Immature natural killer cell (primary cell): Measurements from ENCODE around the gene FARS2. TPM values are rescaled to one million over a fixed set of nuclear protein-coding genes. Genes with fewer than 3 reads are reported as not detected.
"Not testable (repeated sequence)": the region's sequence is repeated elsewhere in the genome, so short reads cannot be mapped to it uniquely, and the experiment has no call there.

Source experiments
- DNase-seq, 3 donors: peaks; one replicate each; pipeline ENCODE4 v3.0.0; 2022; ENCODE audit warnings: mixed read lengths in 1 of 3
- H3K27ac Mint-ChIP-seq, 6 donors: one replicate each; pipeline ENCODE4 v1.8.0; 2020; ENCODE audit warnings: mixed read lengths in 6 of 6, mild to moderate bottlenecking in 5 of 6, inconsistent platforms in 4 of 6, moderate library complexity in 3 of 6
- H3K27me3 Mint-ChIP-seq, 3 donors: one replicate each; pipeline ENCODE4 v1.8.0; 2020 to 2021; ENCODE audit warnings: low read depth in 3 of 3, mild to moderate bottlenecking in 3 of 3, mixed read lengths in 3 of 3, moderate library complexity in 3 of 3, inconsistent platforms in 1 of 3
- H3K36me3 Mint-ChIP-seq, 3 donors: one replicate each; pipeline ENCODE4 v1.8.0; 2020; ENCODE audit warnings: mixed read lengths in 3 of 3, inconsistent platforms in 2 of 3, mild to moderate bottlenecking in 2 of 3
- H3K4me1 Mint-ChIP-seq, 2 donors: one replicate each; pipeline ENCODE4 v1.8.0; 2020; ENCODE audit warnings: inconsistent platforms in 2 of 2, mild to moderate bottlenecking in 2 of 2, mixed read lengths in 2 of 2, moderate library complexity in 1 of 2
- H3K4me3 Mint-ChIP-seq, 5 donors: one replicate each; pipeline ENCODE4 v1.8.0; 2020; ENCODE audit warnings: mild to moderate bottlenecking in 5 of 5, mixed read lengths in 5 of 5, inconsistent platforms in 3 of 5, moderate library complexity in 3 of 5
- H3K9me3 Mint-ChIP-seq, 6 donors: one replicate each; pipeline ENCODE4 v1.8.0; 2020; ENCODE audit warnings: mild to moderate bottlenecking in 6 of 6, mixed read lengths in 6 of 6, inconsistent platforms in 4 of 6, moderate library complexity in 3 of 6
- polyA plus RNA-seq, 3 donors: library from polyadenylated mRNA; unstranded; fragments of 300-500 nt; fragmentation: Illumina TruSeq; gene quantifications; one replicate each; pipeline ENCODE4 v1.2.3, GENCODE V29; 2021

The FARS2 gene
- polyA plus RNA-seq, 3 donors from 2014 or later: 30.5 to 41.0 (median 40.2) TPM

GRCh38 chr6:5556011-5556410 lies 294.7 kb downstream of the FARS2 start:
- DNase-seq: no peak
- Mint-ChIP-seq H3K9me3 (no peaks in the 10 kb centered on the region), H3K4me1 (no peaks in the 10 kb centered on the region), H3K27ac (no peak overlapping the region), H3K27me3 (no peaks in the 10 kb centered on the region), H3K4me3 (no peak overlapping the region), H3K36me3 (peaks cover 4 to 13% (median 9%) of the 10 kb centered on the region in 3 donors)

GRCh38 chr6:5557506-5557905 lies 296.2 kb downstream of the FARS2 start:
- Mint-ChIP-seq H3K4me1 (no peaks in the 10 kb centered on the region), H3K4me3 (no peak overlapping the region), H3K9me3 (peaks cover 0 to 2% (median 0%) of the 10 kb centered on the region in 6 donors), H3K27me3 (no peaks in the 10 kb centered on the region), H3K36me3 (peaks cover 0 to 9% (median 6%) of the 10 kb centered on the region in 3 donors), H3K27ac (no peak overlapping the region)
- DNase-seq: no peak

GRCh38 chr6:5559651-5560050 lies 298.3 kb downstream of the FARS2 start:
- DNase-seq: no peak
- no peak overlapping the region for H3K4me3 Mint-ChIP-seq
- H3K36me3 Mint-ChIP-seq: peaks cover 4 to 9% (median 6%) of the 10 kb centered on the region in 3 donors
- peaks cover 0 to 2% (median 0%) of the 10 kb centered on the region in 6 donors for H3K9me3 Mint-ChIP-seq
- no peak overlapping the region for H3K27ac Mint-ChIP-seq
- H3K4me1 Mint-ChIP-seq: peaks cover 0 to under 1% of the 10 kb centered on the region in 2 donors
- peaks cover 0 to 2% (median 0%) of the 10 kb centered on the region in 3 donors for H3K27me3 Mint-ChIP-seq

- H3K36me3 Mint-ChIP-seq: peaks cover 2 to 6% (median 4%) of the 10 kb centered on the region in 3 donors
- peaks cover 0 to 2% (median 0%) of the 10 kb centered on the region in 6 donors for H3K9me3 Mint-ChIP-seq
- no peak for DNase-seq
- peaks cover 7 to 16% of the 10 kb centered on the region in 2 donors for H3K4me1 Mint-ChIP-seq
- H3K27ac Mint-ChIP-seq: no peak overlapping the region
- H3K27me3 Mint-ChIP-seq: peaks cover 0 to 2% (median 0%) of the 10 kb centered on the region in 3 donors
- no peak overlapping the region for H3K4me3 Mint-ChIP-seq
These were observed 301.0 kb downstream of the FARS2 start for GRCh38 chr6:5562277-5562676.

GRCh38 chr6:5563086-5563485 lies 301.8 kb downstream of the FARS2 start:
- H3K4me3 Mint-ChIP-seq: no peak overlapping the region
- peaks cover 0 to 2% (median 0%) of the 10 kb centered on the region in 6 donors for H3K9me3 Mint-ChIP-seq
- H3K4me1 Mint-ChIP-seq: peaks cover 15 to 24% of the 10 kb centered on the region in 2 donors
- peaks cover 0 to 6% (median 4%) of the 10 kb centered on the region in 3 donors for H3K36me3 Mint-ChIP-seq
- no peak for DNase-seq
- H3K27ac Mint-ChIP-seq: no peak overlapping the region
- peaks cover 0 to 2% (median 0%) of the 10 kb centered on the region in 3 donors for H3K27me3 Mint-ChIP-seq

- peaks cover 27 to 41% of the 10 kb centered on the region in 2 donors for H3K4me1 Mint-ChIP-seq
- H3K27ac Mint-ChIP-seq, H3K36me3 Mint-ChIP-seq: not testable (repeated sequence)
These were observed 303.4 kb downstream of the FARS2 start for GRCh38 chr6:5564746-5565145.

GRCh38 chr6:5565971-5566370 lies 304.7 kb downstream of the FARS2 start:
- H3K27ac Mint-ChIP-seq: no peak overlapping the region
- peaks cover 0 to 2% (median 0%) of the 10 kb centered on the region in 6 donors for H3K9me3 Mint-ChIP-seq
- H3K36me3 Mint-ChIP-seq: peaks cover 4 to 7% (median 4%) of the 10 kb centered on the region in 3 donors
- peaks cover 0 to 2% (median 1%) of the 10 kb centered on the region in 3 donors for H3K27me3 Mint-ChIP-seq
- H3K4me1 Mint-ChIP-seq: peaks cover 34 to 52% of the 10 kb centered on the region in 2 donors
- DNase-seq: no peak
- H3K4me3 Mint-ChIP-seq: no peak overlapping the region

More at GRCh38 chr6:5564746-5565145, 303.4 kb downstream of the FARS2 start:
- not testable (repeated sequence) for DNase-seq, H3K4me3 Mint-ChIP-seq, H3K27me3 Mint-ChIP-seq, H3K9me3 Mint-ChIP-seq

- Mint-ChIP-seq H3K27me3 (peaks cover 0 to 4% (median 1%) of the 10 kb centered on the region in 3 donors), H3K27ac (no peak overlapping the region), H3K36me3 (peaks cover 4 to 11% (median 4%) of the 10 kb centered on the region in 3 donors), H3K9me3 (no peaks in the 10 kb centered on the region), H3K4me3 (no peak overlapping the region), H3K4me1 (peaks cover 34 to 52% of the 10 kb centered on the region in 2 donors)
- no peak for DNase-seq
These were observed 305.4 kb downstream of the FARS2 start for GRCh38 chr6:5566718-5567117.

- Mint-ChIP-seq H3K27ac (peak overlapping the region in 1 of 6 donors; percentile 50), H3K27me3 (peaks cover 0 to 5% (median 1%) of the 10 kb centered on the region in 3 donors), H3K4me1 (peaks cover 34 to 52% of the 10 kb centered on the region in 2 donors), H3K4me3 (peak overlapping the region in 1 of 5 donors; percentile 36), H3K9me3 (no peaks in the 10 kb centered on the region), H3K36me3 (peaks cover 4 to 15% (median 4%) of the 10 kb centered on the region in 3 donors)
- DNase-seq: peak; percentile 6 to 17 (median 14)
These were observed 306.0 kb downstream of the FARS2 start for GRCh38 chr6:5567352-5567751.

- peaks cover 0 to 5% (median 1%) of the 10 kb centered on the region in 3 donors for H3K27me3 Mint-ChIP-seq
- DNase-seq: no peak
- H3K36me3 Mint-ChIP-seq: peaks cover 4 to 20% (median 8%) of the 10 kb centered on the region in 3 donors
- H3K4me1 Mint-ChIP-seq: peaks cover 34 to 52% of the 10 kb centered on the region in 2 donors
- H3K4me3 Mint-ChIP-seq: no peak overlapping the region
- peak overlapping the region in 2 of 6 donors; percentile 12 to 50 for H3K27ac Mint-ChIP-seq
- no peaks in the 10 kb centered on the region for H3K9me3 Mint-ChIP-seq
These were observed 306.6 kb downstream of the FARS2 start for GRCh38 chr6:5567890-5568289.

GRCh38 chr6:5569491-5569890 lies 308.2 kb downstream of the FARS2 start:
- Mint-ChIP-seq H3K36me3 (peaks cover 4 to 30% (median 6%) of the 10 kb centered on the region in 3 donors), H3K27ac (peak overlapping the region in 2 of 6 donors; percentile 6 to 8), H3K4me1 (peaks cover 34 to 52% of the 10 kb centered on the region in 2 donors), H3K9me3 (no peaks in the 10 kb centered on the region), H3K27me3 (peaks cover 0 to 4% (median 1%) of the 10 kb centered on the region in 3 donors), H3K4me3 (no peak overlapping the region)
- no peak for DNase-seq

GRCh38 chr6:5570641-5571040 lies 309.3 kb downstream of the FARS2 start:
- no peaks in the 10 kb centered on the region for H3K9me3 Mint-ChIP-seq
- no peak overlapping the region for H3K4me3 Mint-ChIP-seq
- peaks cover 4 to 33% (median 6%) of the 10 kb centered on the region in 3 donors for H3K36me3 Mint-ChIP-seq
- H3K27me3 Mint-ChIP-seq: peaks cover 0 to 4% (median 1%) of the 10 kb centered on the region in 3 donors
- H3K27ac Mint-ChIP-seq: no peak overlapping the region
- H3K4me1 Mint-ChIP-seq: peaks cover 32 to 47% of the 10 kb centered on the region in 2 donors
- no peak for DNase-seq

- H3K27me3 Mint-ChIP-seq: no peaks in the 10 kb centered on the region
- H3K36me3 Mint-ChIP-seq: peaks cover under 1 to 15% (median 5%) of the 10 kb centered on the region in 3 donors
- H3K4me3 Mint-ChIP-seq: no peak overlapping the region
- H3K27ac Mint-ChIP-seq: peak overlapping the region in 3 of 6 donors; percentile 19 to 60 (median 47)
- no peak for DNase-seq
- peaks cover 0 to 4% of the 10 kb centered on the region in 2 donors for H3K4me1 Mint-ChIP-seq
- H3K9me3 Mint-ChIP-seq: peaks cover 0 to 6% (median 4%) of the 10 kb centered on the region in 6 donors
These were observed 319.6 kb downstream of the FARS2 start for GRCh38 chr6:5580736-5581581.

- no peak overlapping the region for H3K4me3 Mint-ChIP-seq
- peaks cover 5 to 18% (median 11%) of the 10 kb centered on the region in 3 donors for H3K36me3 Mint-ChIP-seq
- H3K9me3 Mint-ChIP-seq: peaks cover 6 to 12% (median 8%) of the 10 kb centered on the region in 6 donors
- H3K4me1 Mint-ChIP-seq: peaks cover 0 to 4% of the 10 kb centered on the region in 2 donors
- H3K27ac Mint-ChIP-seq: no peak overlapping the region
- no peaks in the 10 kb centered on the region for H3K27me3 Mint-ChIP-seq
- DNase-seq: no peak
These were observed 321.4 kb downstream of the FARS2 start for GRCh38 chr6:5582762-5583161.
